Left cardiac atrium (tissue), 4 donors: ENCODE results near the gene CSNK1G1. TPM values are rescaled to one million over a fixed set of nuclear protein-coding genes. Genes with fewer than 3 reads are reported as not detected.
A peak's percentile ranks its signal among the peaks of the same experiment; 100 is the strongest.
"Not testable (repeated sequence)": the region's sequence is repeated elsewhere in the genome, so short reads cannot be mapped to it uniquely, and the experiment has no call there.

ENCODE experiments used
- ATAC-seq, 2 donors: fragments of 200-7000 bp; cut with Tn5 transposase; one replicate each; pipeline ENCODE4 v1.9.1; 2020; ENCODE audit warnings: mild to moderate bottlenecking in 2 of 2, moderate library complexity in 2 of 2
- DNase-seq: peaks from one replicate; pipeline ENCODE4 v3.0.0-alpha.2; 2020
- intact Hi-C, 2 donors: fragments of 100-400 bp; cut with DNase I; formaldehyde crosslinking; loops; one replicate each; pipeline versions ENCODE4 v1.14.1 to v1.15.1; 2022 to 2023
- total RNA-seq, 2 donors: library from RNA; stranded (reverse); fragmentation: NEBNext Ultra II Directional; extraction: Animal tissue kit (Norgen Biotek cat#: 25700); gene quantifications; one replicate each; pipeline ENCODE4 v1.2.1, GENCODE V29; 2021
- donor health status: DM: no; HTN: yes; CAD: no.
- donor health status: DM: no; HTN: yes; CAD: no; lungs with severe emphysema.
- donor health status: DM: yes; HTN: yes; CAD: no.
- donor health status: Dilated cardiomyopathy.

Gene CSNK1G1
- total RNA-seq, 2 donors from 2014 or later: 8.6 to 9.7 TPM

DNA sequence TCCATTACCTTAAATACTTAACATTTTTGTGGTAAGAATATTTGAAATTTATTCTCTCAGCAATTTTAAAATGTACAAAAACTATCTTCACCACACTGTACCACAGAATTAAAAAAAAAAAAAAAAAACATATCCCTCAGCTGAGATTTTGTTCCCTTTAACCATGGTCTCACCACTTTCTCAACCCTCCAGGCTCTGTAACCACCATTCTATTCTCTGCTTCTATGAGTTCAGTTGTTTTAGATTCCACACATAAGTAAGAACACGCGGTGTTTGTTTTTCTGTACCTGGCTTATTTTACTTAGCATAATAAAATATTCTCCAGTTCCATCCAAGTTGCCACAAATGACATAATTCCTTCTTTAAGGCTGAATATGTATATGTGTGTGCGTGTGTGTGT, 41.5 kb downstream of the CSNK1G1 start:
- intact Hi-C loops: no loop called here
- ATAC-seq (no peak), DNase-seq (no peak)

GRCh38 chr15:64311566-64311965, 44.4 kb downstream of the CSNK1G1 start:
- no peak for ATAC-seq
- intact Hi-C loops: no loop called here

GRCh38 chr15:64310036-64310435, 45.9 kb downstream of the CSNK1G1 start:
- ATAC-seq (no peak), DNase-seq (no peak)
- intact Hi-C loops: no loop called here

More at GRCh38 chr15:64311566-64311965, 44.4 kb downstream of the CSNK1G1 start:
- no peak for DNase-seq

- intact Hi-C loops: no loop called here
- ATAC-seq: no peak
- DNase-seq: no peak
Observed at GRCh38 chr15:64305261-64305660, 50.7 kb downstream of the CSNK1G1 start.

DNA sequence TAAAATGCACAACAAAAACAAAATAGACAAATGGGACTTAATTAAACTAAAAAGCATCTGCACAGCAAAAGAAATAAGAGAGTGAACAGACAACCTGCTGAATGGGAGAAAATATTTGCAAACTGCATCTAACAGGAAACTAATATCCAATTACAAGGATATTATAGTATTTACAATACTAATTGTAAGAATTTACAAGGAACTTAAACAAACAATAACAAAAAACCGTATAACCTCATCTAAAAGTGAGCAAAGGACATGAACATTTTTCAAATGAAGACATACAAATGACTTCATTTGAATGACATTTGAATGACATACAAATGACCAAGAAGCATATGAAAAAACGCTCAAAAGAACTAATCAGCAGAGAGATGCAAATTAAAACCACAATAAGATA, 66.4 kb downstream of the CSNK1G1 start:
- no peak for ATAC-seq
- DNase-seq: no peak
- intact Hi-C loops: no loop called here

DNA sequence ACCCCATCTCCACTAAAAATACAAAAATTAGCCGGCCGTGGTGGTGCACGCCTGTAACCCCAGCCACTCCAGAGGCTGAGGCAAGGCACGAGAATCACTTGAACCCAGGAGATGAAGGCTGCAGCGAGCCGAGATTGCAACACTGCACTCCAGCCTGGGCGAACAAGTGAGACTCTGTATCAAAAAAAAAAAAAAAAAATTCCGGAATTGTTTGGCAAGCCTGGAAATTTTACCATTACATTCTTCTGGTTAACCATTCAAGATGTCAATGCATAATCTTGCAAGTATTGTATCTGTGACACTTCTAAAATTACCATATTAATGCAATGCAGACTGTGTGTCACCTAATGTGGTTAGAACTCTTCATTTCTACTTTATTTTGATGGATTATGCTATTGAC, 67.0 kb downstream of the CSNK1G1 start:
- ATAC-seq: no peak
- peak; percentile 31 for DNase-seq
- intact Hi-C loops: no loop called here

DNA sequence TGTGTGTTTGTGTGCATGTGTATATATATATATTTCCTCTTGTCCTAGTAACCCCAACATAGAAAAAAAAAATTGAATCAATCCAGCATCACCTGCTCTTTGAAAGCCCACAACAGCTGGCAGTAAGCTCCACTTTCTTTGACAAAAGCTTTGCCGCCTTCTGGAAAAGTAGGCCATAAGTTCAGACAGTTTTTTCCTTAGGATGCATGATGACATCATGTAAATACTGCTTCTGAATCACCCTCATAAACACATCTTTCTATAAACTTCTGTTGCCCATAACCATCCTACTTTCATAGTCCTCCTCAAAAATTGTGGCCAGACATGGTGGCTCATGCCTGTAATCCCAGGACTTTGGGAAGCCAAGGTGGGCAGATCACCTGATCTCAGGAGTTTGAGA, 67.4 kb downstream of the CSNK1G1 start:
- ATAC-seq (no peak), DNase-seq (no peak)
- intact Hi-C loops: no loop called here

DNA sequence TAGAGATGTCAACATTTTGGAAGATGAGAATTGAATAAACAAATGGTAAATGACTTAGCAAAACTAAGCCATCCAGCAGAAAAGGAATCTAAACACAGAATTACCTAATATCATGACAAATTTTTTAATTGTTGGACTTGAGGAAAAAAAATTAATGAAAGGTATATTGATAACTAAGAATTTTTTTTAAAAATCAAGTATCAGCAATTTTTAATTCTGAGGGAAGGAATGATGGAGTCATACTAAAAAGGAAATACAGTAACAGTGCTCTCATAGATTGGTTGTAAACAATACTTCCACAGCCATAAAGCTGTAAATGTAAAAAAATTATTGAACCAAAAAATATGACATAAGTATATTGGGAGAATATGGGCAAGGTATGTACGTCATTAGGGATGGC, 68.0 kb downstream of the CSNK1G1 start:
- DNase-seq (no peak), ATAC-seq (no peak)
- intact Hi-C loops: no loop called here

GRCh38 chr15:64286473-64286872, 69.5 kb downstream of the CSNK1G1 start:
- intact Hi-C loops: no loop called here
- ATAC-seq (no peak), DNase-seq (no peak)

GRCh38 chr15:64285871-64286270, 70.1 kb downstream of the CSNK1G1 start:
- ATAC-seq: no peak
- DNase-seq: no peak
- intact Hi-C loops: no loop called here

DNA sequence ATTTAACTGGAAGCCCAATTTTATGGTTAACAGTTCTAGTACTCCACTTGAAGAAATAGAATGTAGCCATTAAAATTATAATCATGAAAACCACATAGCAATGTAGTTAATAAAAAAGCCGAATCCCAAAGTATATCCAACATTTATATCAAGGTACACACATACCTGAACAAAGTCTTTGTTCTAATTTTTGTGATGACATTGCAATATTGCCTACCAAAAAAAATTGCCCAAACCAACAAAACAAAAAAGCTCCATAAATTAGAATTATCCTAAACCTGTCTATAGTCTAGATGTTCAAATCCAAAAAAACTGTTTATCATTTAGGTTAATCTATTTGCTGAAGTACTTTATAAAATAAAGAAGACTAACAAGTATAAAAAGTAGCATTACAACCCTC, 70.8 kb downstream of the CSNK1G1 start:
- intact Hi-C loops: no loop called here
- ATAC-seq (no peak), DNase-seq (no peak)

GRCh38 chr15:64284042-64284441, 71.9 kb downstream of the CSNK1G1 start:
- ATAC-seq (peak in 1 of 2 donors; percentile 77), DNase-seq (no peak)
- intact Hi-C loops: no loop called here

DNA sequence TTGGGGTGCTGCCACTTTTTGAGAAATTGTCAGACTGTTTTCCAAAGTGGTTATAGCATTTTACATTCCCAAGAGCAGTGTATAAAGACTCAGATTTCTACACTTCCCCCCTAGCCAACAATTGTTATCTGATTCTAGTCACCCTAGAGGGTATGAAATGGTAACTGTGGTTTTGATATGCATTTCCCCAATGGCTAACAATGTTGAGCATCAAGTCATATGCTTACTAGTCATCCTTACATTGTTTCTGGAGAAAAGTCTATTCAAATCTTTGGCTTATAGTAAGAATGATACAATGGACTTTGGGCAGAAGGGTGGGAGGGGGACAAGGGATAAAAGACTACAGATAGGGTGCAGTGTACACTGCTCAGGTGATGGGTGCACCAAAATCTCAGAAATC, 73.3 kb downstream of the CSNK1G1 start:
- DNase-seq (no peak), ATAC-seq (no peak)
- intact Hi-C loops: no loop called here

GRCh38 chr15:64279131-64279530, 76.8 kb downstream of the CSNK1G1 start:
- no peak for ATAC-seq
- intact Hi-C loops: no loop called here
- no peak for DNase-seq

DNA sequence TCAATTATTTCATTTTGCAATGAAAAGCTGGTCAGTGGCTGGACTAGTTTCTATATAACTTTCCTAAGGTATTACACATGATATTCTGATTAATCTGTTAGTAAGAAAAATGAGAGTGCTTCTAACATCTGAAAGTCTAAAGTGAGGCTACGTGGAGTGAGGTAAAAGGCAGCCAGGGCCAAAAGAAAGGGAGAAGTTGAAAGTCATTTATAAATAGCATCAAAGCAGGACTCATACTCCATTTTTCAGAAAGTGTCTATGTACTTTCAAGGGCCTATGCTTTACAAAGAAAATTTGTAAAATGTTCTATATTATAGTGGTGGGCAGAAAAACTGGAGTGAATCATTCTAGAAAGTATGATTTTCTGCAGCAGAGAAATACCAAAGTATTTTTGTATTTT, 80.0 kb downstream of the CSNK1G1 start:
- ATAC-seq (no peak), DNase-seq (no peak)
- intact Hi-C loops: no loop called here

DNA sequence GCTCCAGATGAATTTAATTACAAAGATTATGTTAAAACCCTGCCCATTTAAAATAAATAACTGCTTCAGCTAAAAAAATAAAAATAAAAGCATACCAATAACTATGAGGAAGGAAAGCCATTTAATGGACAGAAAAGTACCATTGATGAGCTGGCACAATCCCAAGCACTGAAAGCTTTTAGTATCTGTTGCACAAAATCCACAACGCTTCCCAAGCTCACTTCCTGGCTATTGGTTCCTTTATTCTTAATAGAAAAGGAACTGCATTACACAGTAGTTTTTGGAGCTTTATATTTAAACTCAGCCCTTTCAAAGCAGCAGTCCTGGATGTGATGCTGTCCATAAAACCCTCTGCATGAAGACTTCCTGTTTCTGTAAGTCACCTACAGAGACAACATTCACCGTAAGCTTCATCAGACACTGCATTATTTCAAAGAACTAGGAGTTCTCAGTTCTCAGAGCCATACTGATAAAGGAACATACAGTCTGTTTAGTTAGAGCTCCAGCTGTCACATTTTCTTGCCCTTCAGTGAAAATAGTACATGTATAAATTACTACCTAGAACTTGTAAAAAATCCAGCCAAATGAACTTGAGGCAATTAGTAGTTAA, 81.5 kb downstream of the CSNK1G1 start:
- ATAC-seq: no peak

GRCh38 chr15:64267331-64267973, 88.5 kb downstream of the CSNK1G1 start:
- no peak for DNase-seq

More for the DNA sequence above, 81.5 kb downstream of the CSNK1G1 start:
- intact Hi-C loops: no loop called here
- DNase-seq: no peak

DNA sequence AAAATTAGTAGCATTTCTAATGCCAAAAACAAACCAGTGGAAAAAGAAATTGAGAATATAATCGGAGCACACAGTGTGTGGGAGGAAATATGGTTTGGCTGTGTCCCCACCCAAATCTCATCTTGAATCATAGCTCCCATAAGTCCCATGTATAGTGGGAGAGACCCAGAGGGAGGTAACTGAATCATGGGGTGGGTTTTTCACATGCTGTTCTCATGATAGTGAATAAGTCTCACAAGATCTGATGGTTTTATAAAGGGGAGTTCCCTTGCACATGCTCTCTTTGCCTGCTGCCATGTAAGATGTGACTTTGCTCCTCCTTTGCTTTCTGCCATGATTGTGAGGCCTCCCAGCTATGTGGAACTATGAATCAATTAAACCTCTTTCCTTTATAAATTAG, 90.8 kb downstream of the CSNK1G1 start:
- ATAC-seq: not testable (repeated sequence)

More at GRCh38 chr15:64267331-64267973, 88.5 kb downstream of the CSNK1G1 start:
- ATAC-seq: no peak
- intact Hi-C loops: no loop called here

DNA sequence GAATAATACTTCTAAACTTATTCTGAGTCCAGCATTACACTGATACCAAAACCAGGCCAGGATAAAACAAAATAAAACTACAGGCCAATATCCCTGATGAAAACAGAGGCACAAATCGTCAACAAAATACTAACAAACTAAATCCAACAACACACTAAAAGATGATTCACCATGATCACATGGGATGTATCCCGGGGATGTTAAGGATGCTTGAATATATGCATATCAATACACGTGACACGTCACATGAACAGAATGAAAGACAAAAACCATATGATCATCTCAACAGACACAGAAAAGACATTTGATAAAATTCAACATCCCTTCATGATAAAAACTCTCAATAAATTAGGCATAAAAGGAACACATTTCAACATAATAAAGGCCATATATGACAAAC, 91.5 kb downstream of the CSNK1G1 start:
- no peak for DNase-seq
- ATAC-seq: no peak
- intact Hi-C loops: no loop called here

More for the DNA sequence above, 90.8 kb downstream of the CSNK1G1 start:
- DNase-seq, intact Hi-C loops: not testable (repeated sequence)

GRCh38 chr15:64263567-64263966, 92.4 kb downstream of the CSNK1G1 start:
- intact Hi-C loops: no loop called here
- no peak for ATAC-seq

DNA sequence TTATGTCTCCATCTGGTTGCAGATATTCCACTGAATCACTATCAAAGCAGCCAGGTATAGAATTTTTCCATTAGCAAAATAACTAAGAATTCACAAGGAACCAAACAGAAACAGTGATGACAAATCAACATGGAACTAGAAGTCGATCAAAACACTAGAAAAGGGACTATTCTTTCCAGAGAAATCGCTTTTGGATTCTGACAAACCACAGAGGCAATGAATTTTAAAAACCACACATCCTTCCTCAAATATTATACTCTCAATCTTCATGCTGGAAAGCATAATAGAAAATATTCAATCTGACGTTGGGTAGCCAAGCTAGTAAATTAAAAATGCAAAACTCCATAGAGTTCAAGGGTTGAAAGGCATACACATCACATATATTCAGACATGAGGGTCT, 99.9 kb downstream of the CSNK1G1 start:
- DNase-seq: no peak
- intact Hi-C loops: no loop called here
- ATAC-seq: no peak

More at GRCh38 chr15:64263567-64263966, 92.4 kb downstream of the CSNK1G1 start:
- no peak for DNase-seq
